SK-N-SH treated with all-trans-retinoic acid at 6 μM for 48 hours (cell line): ENCODE data around the gene ORC4.

Experiments used
- ATAC-seq: fragments of 200-7000 bp; cut with Tn5 transposase; 3 replicates; pipeline ENCODE4 v1.9.1; 2020; ENCODE audit warnings: mild to moderate bottlenecking, moderate library complexity
- ARNTL ChIP-seq: fragments of 450-650 bp; formaldehyde crosslinking; IDR thresholded peaks from 2 replicates; pipeline ENCODE4 v1.5.0; 2020; ENCODE audit warnings: low read depth, mild to moderate bottlenecking, moderate library complexity, borderline replicate concordance
- BACH2 ChIP-seq: fragments of 250-450 bp; sonication (Bioruptor Pico); IDR thresholded peaks from 2 replicates; pipeline ENCODE4 v1.9.0; 2021; ENCODE audit warnings: mild to moderate bottlenecking, borderline replicate concordance
- GLIS3 ChIP-seq: fragments of 250-450 bp; sonication (Bioruptor Pico); IDR thresholded peaks from 2 replicates; pipeline ENCODE4 v1.5.0; 2020; ENCODE audit warnings: mild to moderate bottlenecking, moderate library complexity
- OSR1 ChIP-seq: fragments of 250-450 bp; sonication (Bioruptor Pico); IDR thresholded peaks from 2 replicates; pipeline ENCODE4 v1.8.0; 2022; ENCODE audit warnings: moderate library complexity, mild to moderate bottlenecking, inconsistent platforms
- PATZ1 ChIP-seq: fragments of 250-450 bp; sonication (Bioruptor Pico); IDR thresholded peaks from 2 replicates; pipeline ENCODE4 v1.8.0; 2020; ENCODE audit warnings: mild to moderate bottlenecking, moderate library complexity, borderline replicate concordance
- POU6F1 ChIP-seq: fragments of 250-450 bp; sonication (Bioruptor Pico); IDR thresholded peaks from 2 replicates; pipeline ENCODE4 v1.8.0; 2021; ENCODE audit warnings: low read depth, mild to moderate bottlenecking, moderate library complexity, borderline replicate concordance
- PPARA ChIP-seq: fragments of 250-450 bp; sonication (Bioruptor Pico); IDR thresholded peaks from 2 replicates; pipeline ENCODE4 v1.5.0; 2020; ENCODE audit warnings: mild to moderate bottlenecking, borderline replicate concordance
- SNAI2 ChIP-seq: fragments of 250-450 bp; sonication (Bioruptor Pico); IDR thresholded peaks from 2 replicates; pipeline ENCODE4 v1.5.0; 2020; ENCODE audit warnings: mild to moderate bottlenecking, moderate library complexity
- ZC3H10 ChIP-seq: fragments of 250-450 bp; sonication (Bioruptor Pico); IDR thresholded peaks from 2 replicates; pipeline ENCODE4 v1.5.1; 2021; ENCODE audit warnings: mild to moderate bottlenecking, moderate library complexity
- ZNF565 ChIP-seq: fragments of 450-650 bp; formaldehyde crosslinking; conservative IDR thresholded peaks from 2 replicates; pipeline ENCODE4 v1.5.0; 2020; ENCODE audit warnings: low read depth, mild to moderate bottlenecking, moderate library complexity
- ZNF70 ChIP-seq: fragments of 450-650 bp; formaldehyde crosslinking; IDR thresholded peaks from 2 replicates; pipeline ENCODE4 v1.5.0; 2020; ENCODE audit warnings: mild to moderate bottlenecking, moderate library complexity
- ZNF8 ChIP-seq: fragments of 450-650 bp; formaldehyde crosslinking; IDR thresholded peaks from 2 replicates; pipeline ENCODE4 v1.5.0; 2020; ENCODE audit warnings: mild to moderate bottlenecking, moderate library complexity
- TF ChIP-seq, protein P1 (sequence below): fragments of 250-450 bp; sonication (Bioruptor Pico); IDR thresholded peaks from 2 replicates; pipeline ENCODE4 v1.5.1; 2021; ENCODE audit warnings: mild to moderate bottlenecking, moderate library complexity
- TF ChIP-seq, protein P2 (sequence below): fragments of 250-450 bp; sonication (Bioruptor Pico); IDR thresholded peaks from 2 replicates; pipeline ENCODE4 v1.5.0; 2020; ENCODE audit warnings: mild to moderate bottlenecking, moderate library complexity

The ORC4 gene

DNA sequence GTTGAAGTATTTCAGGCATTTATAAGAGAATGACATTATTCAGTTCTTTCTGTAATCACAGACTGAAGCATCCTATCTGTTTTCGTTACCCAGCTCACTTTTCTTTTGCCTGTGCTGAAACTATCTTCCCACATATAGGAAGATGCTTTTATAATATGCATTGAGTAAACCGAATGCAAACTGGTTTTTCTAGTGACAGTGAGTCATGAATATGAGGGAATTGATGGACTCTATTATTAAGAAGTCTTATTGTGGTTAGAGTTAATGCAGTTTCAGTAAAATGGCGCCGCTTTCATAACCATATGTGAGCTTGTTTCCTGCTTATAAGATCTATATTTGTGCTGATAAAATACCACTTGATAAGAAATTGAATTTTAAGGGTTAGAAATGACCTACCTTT is 116.5 kb downstream of the ORC4 start:
- no peak for ATAC-seq
- TF ChIP-seq SNAI2 (CRISPR knock-in tag) (no peak), ARNTL (no peak), BACH2 (CRISPR knock-in tag) (no peak), ZNF565 (CRISPR knock-in tag) (no peak), POU6F1 (no peak), OSR1 (CRISPR knock-in tag) (no peak)
- TF ChIP-seq, protein P1, sequence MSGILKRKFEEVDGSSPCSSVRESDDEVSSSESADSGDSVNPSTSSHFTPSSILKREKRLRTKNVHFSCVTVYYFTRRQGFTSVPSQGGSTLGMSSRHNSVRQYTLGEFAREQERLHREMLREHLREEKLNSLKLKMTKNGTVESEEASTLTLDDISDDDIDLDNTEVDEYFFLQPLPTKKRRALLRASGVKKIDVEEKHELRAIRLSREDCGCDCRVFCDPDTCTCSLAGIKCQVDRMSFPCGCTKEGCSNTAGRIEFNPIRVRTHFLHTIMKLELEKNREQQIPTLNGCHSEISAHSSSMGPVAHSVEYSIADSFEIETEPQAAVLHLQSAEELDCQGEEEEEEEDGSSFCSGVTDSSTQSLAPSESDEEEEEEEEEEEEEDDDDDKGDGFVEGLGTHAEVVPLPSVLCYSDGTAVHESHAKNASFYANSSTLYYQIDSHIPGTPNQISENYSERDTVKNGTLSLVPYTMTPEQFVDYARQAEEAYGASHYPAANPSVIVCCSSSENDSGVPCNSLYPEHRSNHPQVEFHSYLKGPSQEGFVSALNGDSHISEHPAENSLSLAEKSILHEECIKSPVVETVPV = no peak
- TF ChIP-seq, all 23 proteins: peak for 0

GRCh38 chr2:147888680-147889079 is 131.9 kb downstream of the ORC4 start:
- no peak for TF ChIP-seq GLIS3 (CRISPR knock-in tag)
- no peak for TF ChIP-seq SNAI2 (CRISPR knock-in tag)
- TF ChIP-seq POU6F1 = no peak
- TF ChIP-seq ZNF8 (CRISPR knock-in tag) = no peak
- no peak for TF ChIP-seq ZNF70 (CRISPR knock-in tag)
- TF ChIP-seq BACH2 (CRISPR knock-in tag) = no peak
- TF ChIP-seq ZC3H10 = no peak
- TF ChIP-seq ARNTL = no peak
- TF ChIP-seq, protein P1 = no peak

GRCh38 chr2:147886136-147886535 is 134.4 kb downstream of the ORC4 start:
- TF ChIP-seq ARNTL = no peak
- TF ChIP-seq PPARA = no peak
- TF ChIP-seq ZNF8 (CRISPR knock-in tag) = peak; percentile 52; the same call in 1 of the 2 replicates
- ATAC-seq = no peak

More at GRCh38 chr2:147888680-147889079, 131.9 kb downstream of the ORC4 start:
- ATAC-seq = no peak

- no peak for TF ChIP-seq ZNF8 (CRISPR knock-in tag)
- no peak for TF ChIP-seq GLIS3 (CRISPR knock-in tag)
- no peak for TF ChIP-seq BACH2 (CRISPR knock-in tag)
- TF ChIP-seq SNAI2 (CRISPR knock-in tag) = no peak
- TF ChIP-seq PATZ1 (CRISPR knock-in tag) = no peak
- TF ChIP-seq, protein P1 = no peak
- TF ChIP-seq, protein P2, sequence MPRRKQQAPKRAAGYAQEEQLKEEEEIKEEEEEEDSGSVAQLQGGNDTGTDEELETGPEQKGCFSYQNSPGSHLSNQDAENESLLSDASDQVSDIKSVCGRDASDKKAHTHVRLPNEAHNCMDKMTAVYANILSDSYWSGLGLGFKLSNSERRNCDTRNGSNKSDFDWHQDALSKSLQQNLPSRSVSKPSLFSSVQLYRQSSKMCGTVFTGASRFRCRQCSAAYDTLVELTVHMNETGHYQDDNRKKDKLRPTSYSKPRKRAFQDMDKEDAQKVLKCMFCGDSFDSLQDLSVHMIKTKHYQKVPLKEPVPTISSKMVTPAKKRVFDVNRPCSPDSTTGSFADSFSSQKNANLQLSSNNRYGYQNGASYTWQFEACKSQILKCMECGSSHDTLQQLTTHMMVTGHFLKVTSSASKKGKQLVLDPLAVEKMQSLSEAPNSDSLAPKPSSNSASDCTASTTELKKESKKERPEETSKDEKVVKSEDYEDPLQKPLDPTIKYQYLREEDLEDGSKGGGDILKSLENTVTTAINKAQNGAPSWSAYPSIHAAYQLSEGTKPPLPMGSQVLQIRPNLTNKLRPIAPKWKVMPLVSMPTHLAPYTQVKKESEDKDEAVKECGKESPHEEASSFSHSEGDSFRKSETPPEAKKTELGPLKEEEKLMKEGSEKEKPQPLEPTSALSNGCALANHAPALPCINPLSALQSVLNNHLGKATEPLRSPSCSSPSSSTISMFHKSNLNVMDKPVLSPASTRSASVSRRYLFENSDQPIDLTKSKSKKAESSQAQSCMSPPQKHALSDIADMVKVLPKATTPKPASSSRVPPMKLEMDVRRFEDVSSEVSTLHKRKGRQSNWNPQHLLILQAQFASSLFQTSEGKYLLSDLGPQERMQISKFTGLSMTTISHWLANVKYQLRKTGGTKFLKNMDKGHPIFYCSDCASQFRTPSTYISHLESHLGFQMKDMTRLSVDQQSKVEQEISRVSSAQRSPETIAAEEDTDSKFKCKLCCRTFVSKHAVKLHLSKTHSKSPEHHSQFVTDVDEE = no peak
- peak; percentile 34; the same call in 1 of the 3 replicates for ATAC-seq
Measured at GRCh38 chr2:147884830-147885229, 135.7 kb downstream of the ORC4 start.
